Body of pancreas (tissue), 4 donors: Measurements from ENCODE around the gene SERPINH1.

Experiments
- CTCF ChIP-seq, 7 experiments: fragments of 450-650 bp in 4 of 7; fragments of 200-600 bp in 3 of 7; sonication (generic) in 3 of 7; IDR thresholded peaks; one replicate each; pipeline ENCODE4 v1.5.1; 2016 to 2019; ENCODE audit warnings: antibody characterized with exemption in 7 of 7
- POLR2A ChIP-seq, 3 donors: fragments of 450-650 bp; IDR thresholded peaks; one replicate each; pipeline ENCODE4 v1.6.1; 2016; ENCODE audit warnings: antibody characterized with exemption in 3 of 3, mild to moderate bottlenecking in 2 of 3

- TF ChIP-seq CTCF (IDR thresholded peaks at IDR 0.05) (no peak), POLR2A (IDR thresholded peaks at IDR 0.05) (no peak)
Measured at GRCh38 chr11:75531325-75531724, 30.7 kb upstream of the SERPINH1 start.
